Left hindlimb (tissue), 1 donor: ENCODE results near the gene NDUFS7.
A peak's percentile ranks its signal among the peaks of the same experiment; 100 is the strongest.

Experiments used
- DNase-seq: peaks from one replicate; pipeline ENCODE4 v3.0.0-alpha.2; 2018

Gene NDUFS7

DNA sequence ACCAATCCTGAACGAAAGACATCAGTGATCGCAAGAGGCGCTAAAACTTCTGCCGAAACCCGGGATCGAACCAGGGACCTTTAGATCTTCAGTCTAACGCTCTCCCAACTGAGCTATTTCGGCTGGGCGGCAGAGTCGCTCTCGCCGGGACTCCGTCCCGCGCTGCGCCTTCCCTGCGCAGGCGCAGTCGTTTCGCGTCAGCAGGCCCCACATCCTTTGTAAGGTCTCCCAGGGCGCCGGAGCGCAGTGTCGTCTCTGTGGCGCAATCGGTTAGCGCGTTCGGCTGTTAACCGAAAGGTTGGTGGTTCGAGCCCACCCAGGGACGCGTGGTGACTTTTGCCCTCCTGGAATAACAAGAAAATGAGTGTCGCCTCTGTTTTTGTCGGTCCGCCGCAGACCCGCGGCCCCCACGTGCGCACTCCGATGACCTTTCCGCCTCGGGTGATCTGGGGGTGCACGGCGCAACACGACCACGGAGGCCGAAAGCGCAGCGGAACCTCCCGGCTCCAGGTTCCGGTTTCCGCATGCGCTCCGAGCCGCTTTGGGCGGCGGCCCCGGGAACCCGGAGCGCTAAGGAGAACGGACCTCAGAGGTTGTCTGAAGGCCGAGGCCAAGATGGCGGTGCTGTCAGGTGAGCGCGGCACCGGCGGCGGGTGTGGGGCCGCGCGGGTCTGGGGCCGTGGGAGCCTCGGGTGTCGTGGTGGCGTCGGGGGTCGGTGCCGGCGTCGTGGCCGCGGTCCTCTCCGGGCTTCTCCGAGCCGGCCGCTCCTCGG lies at the start of gene NDUFS7:
NDUFS7 (plus strand) TSS at position 596 of the 773 bp plus-strand sequence; CDS start at position 616, 20 bp downstream.
- peak; percentile 93 for DNase-seq

DNA sequence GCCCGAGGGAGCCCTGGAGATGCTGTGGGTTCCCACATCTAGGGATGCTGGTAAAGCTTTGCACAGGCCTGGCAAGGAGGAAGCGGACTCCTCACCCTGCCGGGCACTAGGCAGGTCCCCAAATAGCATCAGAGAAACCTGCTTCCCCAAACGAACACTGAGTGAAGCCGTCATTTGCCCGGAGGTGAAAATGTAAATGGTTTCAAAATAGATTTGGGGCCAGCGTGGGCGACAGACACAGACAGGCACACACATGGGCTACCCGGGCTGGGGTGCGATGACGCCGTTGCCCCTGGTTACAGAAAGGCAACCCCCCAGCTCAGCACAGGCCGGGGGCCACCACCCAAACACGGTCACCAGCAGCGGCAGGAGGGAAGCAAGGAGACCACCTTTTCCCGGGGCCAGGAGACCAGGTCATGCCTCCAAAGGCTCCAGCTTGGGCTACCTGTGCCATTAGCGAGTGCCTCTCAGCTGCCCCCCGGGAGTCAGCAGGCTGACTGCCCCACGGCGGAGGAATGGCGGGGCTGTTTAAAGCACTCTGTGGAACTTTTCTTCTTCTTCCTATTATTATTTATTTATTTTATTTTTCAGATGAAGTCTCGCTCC lies 47.5 kb upstream of the NDUFS7 start:
- DNase-seq, result no peak

DNA sequence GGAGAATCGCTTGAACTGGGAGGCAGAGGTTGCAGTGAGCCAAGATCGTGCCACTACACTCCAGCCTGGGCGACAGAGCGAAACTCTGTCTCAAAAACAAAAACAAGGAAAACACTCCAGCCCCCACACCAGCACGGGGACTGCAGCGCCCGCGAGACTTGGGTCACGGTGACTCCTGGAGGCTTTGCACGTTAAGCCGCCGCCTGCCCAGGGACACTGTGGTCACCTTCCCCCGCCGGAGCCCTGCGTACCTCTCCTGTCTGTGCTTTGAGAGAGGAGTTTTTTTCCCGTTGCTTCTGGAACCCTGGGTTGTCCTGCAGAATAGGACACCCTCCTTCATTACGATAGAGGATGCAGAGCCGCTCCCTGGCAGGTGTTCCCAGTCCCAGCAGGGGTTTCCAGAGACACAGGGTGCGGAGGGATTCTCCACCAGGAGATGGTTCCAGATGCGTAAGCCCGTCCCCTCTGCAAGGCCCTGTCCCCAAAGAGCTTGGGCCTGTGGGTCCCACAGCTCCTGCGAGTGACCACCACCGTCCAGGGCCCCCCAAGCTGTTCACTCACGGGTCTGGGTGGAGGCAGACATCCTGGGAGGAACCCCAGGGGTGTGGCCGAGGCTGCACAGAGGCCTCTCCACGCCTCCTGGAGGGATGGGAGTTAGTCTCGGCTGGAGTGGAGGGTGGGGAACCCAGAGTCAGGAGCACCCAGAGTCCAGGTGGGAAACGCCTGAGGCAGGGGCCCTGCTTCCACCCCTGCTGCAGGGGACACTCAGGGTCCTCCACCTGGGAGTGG lies 42.8 kb upstream of the NDUFS7 start:
- no peak for DNase-seq

DNA sequence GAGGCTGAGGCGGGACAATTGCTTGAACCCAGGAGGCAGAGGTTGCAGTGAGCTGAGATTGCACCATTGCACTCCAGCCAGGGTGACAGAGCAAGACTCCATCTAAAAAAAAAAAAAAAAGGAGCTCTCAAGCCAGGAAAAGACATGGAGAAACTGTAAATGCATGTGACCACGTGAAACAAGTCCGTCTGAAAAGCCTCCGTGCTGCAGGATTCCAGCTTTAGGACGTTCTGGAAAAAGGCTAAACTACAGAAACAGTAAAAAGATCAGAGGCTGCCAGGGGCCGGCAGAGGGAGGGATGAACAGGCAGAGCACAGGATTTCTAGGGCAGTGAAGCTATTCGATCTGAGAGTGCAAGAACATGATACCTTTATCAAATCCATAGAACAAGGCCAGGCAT lies 40.7 kb upstream of the NDUFS7 start:
- no peak for DNase-seq

DNA sequence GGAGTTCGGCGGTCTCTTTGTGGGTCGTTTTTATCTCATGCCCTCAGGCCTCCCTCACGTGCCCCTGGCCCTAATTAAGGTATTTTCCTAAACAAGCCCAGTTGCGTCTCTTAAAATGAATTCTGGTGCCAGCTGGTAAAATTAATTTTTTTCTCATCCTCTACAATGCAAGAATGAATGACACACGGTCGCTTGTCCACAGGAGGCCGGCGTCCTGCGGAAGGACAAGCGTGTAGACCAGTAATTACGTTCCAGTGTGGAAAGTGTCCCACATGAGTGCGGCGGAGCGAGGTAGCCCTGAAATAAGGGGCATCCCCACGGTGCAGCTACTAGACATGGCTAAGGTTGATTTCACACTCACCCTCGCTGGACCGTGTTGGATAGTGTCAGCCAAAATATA lies 34.5 kb upstream of the NDUFS7 start:
- DNase-seq, result no peak

DNA sequence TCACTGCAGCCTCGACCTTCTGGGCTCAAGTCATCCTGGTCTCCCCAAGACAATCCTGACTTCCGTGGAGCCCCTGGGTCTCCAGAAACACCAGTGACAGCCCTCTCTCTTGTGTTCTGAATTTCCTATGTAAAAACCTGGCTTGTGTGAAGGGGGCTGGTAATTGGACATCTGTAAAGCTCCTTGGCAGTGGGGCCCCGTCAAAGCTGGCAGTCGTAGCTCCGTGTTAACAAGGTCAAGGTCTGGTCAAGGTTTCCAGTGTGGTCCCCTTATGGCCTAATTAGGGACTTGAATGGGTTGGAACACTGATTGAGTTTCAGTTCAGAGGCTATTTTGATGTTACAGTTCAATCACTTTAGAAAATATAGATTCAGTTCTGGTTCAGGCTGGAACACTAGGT lies 32.8 kb upstream of the NDUFS7 start:
- no peak for DNase-seq

DNA sequence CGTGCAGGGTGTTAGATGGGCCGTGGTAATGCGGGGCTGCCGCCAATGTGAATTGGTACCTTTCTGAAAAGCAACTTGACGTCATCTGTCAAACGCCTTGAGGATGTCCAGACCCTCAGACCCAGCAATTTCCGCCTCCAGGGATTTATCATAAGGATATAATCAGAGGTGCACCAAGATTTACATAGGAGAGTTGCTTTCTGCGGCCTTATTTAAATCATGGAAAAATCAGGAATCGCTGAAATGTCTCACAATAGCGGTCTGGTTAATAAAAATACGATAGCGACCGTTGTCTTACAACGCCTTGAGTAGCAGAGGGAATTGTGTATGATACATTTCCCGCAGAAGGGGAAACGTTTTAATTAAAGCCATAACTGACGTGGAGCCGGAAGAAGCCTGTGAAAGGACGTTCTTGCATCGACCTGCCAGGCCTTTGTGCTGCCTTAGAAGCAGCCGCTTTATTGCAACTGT lies 32.3 kb upstream of the NDUFS7 start:
- DNase-seq, result no peak

DNA sequence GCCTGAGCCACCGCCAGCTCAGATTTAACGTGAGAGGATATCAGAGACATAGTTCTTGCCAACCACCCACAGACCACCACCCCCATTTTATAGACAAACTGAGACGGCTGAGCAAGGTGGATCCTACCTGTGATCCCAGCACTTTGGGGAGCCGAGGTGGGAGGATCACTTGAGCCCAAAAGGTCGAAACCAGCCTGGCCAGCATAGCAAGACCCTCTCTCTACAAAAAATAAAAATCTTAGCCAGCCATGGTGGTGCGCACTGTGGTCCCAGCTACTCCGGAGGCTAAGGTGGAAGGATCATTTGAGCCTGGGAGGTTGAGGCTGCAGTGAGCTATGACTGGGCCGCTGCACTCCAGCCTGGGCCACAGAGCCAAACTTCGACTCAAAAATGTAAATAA lies 30.6 kb upstream of the NDUFS7 start:
- DNase-seq, result no peak

DNA sequence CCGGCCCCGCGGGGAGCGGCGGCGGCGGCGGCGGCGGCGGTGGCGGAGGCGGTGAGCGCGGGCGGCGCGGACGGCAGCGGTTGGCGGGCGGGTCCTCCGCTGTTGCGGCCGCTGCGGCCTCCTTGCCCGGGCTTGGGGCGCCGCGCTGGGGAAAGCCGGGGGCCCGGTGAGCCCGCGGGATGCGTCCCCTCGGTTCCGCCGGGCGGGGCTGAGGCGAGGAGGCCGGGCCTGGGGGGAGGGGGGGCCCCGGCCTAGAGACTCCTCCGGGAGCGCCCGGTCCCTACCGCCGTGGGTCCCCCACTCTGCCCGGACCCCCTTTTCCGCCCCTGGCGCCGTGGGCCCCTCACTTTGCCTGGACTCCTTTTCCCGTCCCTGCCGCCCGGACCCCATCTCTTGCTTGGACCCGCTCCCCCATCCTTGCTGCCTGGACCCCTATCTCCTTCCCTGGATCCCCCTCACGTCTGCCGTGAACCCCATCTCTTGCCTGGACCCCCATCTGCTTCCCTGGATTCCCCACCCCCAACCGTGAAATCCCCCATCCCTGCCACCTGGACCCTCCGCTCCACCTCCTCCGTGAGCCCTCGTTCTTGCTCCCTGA lies 28.6 kb upstream of the NDUFS7 start:
- DNase-seq, result no peak

DNA sequence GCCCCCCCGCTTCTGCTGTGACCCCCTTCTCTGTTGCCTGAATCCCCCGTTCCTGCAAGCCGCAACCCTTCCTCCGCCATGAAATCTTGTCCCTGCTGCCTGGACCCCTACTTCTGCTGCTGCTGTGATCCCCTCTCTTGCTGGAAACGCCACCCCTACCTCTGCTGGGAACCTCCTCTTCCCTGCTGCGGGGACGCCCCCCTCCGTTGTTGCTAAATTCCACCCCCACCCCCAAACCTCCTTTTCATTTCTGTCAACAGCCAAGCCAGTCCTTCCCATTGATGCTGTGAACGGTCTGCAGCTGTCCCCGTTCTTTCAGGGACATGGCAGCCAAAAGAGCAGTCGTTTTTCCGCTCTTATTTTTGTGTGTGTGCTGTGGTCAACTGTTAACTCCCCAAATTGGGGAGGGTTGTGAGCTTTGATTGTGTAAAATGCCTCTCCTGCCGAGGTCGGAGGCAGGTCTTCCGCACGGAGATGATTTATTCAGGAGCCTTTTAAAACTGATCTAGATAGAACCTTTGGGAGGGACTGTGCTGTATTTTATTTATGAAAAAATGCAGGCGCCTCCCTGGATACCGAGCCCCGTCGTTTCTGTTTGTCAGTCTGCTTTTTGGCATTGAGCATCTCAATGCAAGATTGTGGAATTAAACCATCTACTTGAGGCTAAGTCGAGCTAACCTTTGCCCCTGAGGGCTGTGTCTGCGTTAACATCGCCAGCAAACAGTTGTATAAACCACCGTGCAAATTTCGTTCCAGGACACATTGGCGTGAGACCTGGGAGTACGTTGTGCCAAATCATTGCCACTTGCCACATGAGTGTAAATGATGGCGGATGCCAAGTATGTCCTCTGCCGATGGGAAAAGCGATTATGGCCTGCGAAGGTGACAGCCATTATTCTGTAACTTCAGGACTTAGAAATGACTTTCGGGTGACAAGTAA lies 27.9 kb upstream of the NDUFS7 start:
- DNase-seq, result peak; percentile 76

DNA sequence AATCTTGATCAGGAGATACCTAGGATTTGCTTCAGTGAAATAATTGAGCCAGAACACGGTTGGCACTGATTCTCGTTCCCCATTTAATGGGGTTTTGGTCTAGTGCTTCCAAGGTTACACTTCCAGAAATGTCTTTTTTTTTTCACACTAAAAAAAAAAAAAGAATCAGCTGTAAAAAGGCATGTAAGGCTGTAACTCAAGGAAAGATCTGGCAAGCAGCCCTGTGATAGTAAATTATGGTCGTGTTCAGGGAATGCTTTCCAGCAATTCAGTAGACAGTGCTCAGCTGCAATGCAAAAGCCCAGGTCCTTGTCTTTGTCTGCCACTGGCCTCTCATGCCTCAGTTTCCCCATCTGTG lies 27.2 kb upstream of the NDUFS7 start:
- no peak for DNase-seq

DNA sequence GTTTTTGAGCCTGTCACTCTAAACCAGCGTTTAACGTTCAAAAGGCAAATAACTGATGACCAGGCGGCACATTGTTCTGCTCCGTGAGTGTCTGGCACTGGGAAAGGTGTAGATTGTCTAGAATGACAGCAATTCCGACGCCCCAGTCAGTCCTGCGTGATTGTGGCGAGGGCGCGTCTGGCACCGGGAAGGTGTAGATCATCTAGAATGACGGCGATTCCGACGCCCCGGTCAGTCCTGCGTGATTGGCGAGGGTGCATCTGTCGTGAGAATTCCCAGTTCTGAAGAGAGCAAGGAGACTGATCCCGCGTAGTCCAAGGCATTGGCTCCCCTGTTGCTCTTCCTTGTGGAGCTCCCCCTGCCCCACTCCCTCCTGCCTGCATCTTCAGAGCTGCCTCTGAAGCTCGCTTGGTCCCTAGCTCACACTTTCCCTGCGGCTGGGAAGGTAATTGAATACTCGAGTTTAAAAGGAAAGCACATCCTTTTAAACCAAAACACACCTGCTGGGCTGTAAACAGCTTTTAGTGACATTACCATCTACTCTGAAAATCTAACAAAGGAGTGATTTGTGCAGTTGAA lies 26.1 kb upstream of the NDUFS7 start:
- no peak for DNase-seq

DNA sequence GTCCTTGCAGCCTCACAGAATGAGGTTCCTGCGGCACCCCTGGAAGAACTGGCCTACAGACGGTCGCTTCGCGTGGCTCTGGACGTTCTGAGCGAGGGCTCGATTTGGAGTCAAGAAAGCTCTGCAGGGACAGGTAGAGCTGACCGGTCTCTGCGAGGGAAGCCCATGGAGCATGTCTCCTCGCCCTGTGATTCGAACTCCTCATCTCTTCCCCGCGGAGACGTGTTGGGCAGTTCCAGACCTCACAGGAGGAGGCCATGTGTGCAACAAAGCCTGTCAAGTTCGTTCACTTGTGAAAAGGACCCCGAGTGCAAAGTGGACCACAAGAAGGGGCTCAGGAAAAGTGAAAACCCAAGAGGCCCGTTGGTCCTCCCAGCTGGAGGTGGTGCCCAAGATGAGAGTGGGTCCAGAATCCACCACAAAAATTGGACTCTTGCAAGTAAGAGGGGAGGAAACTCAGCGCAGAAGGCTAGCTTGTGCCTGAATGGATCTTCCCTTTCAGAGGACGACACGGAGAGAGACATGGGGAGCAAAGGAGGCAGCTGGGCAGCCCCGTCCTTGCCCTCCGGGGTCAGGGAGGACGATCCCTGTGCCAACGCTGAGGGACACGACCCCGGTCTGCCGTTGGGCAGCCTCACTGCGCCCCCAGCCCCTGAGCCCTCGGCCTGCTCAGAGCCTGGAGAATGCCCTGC lies 23.4 kb upstream of the NDUFS7 start:
- no peak for DNase-seq

DNA sequence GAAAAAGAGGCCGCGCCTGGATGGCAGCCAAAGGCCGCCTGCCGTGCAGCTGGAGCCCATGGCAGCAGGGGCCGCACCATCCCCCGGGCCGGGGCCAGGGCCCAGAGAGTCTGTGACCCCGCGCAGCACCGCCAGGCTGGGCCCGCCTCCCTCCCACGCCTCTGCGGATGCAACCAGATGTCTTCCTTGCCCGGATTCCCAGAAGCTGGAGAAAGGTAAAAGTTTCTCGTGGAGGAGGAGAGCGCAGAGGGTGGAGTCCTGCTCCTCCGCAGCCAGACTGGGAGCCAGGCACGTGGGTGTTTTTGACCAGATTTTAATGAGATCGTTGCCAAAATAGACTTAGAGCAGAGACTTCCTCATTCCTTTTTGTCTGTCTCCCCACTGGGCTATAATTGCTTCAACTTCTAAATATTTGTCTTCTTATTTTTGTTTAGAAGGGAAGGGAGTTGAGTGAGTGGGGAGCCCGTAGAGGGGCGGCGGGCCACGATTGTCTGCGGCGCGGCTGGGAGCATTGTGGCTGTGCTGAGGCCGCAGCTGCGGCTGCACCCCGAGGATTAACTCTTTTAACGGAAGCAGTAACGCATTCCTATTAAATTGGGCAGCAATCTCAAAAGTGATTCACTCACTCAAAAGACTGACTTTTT lies 22.8 kb upstream of the NDUFS7 start:
- DNase-seq, result peak; percentile 84

DNA sequence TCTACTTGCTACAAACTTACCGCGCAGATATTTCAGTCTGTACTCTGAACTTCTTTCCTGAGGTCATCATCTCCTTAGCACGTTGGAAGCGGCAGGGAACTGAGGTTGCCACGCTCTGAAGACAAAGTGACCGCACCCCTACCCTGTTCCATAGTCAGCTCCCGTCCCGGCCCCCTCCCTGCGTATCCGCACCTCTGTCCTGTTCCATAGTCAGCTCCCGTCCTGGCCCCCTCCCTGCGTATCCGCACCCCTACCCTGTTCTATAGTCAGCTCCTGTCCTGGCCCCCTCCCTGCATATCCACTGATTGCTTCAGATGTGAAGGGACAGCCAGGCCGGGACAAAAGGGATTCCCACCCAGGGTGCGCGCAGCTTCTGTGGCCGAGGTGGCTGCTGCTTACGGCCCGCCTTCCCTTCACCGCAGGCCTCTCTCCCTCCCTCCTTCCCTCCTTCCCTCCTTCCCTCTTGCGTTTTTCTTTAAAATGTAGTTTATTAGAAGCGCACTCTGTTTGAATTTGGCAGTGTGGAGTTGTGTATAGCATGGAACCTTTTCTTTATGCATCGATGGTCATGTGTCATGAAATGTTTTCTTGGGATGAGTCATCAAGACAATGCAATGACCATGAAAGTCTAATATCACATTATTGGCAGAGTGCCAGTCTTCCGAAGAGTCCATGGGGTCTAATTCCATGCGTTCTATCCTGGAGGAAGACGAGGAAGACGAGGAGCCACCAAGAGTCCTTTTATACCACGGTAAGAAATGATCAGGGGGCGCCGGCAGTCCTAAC lies 21.9 kb upstream of the NDUFS7 start:
- no peak for DNase-seq

DNA sequence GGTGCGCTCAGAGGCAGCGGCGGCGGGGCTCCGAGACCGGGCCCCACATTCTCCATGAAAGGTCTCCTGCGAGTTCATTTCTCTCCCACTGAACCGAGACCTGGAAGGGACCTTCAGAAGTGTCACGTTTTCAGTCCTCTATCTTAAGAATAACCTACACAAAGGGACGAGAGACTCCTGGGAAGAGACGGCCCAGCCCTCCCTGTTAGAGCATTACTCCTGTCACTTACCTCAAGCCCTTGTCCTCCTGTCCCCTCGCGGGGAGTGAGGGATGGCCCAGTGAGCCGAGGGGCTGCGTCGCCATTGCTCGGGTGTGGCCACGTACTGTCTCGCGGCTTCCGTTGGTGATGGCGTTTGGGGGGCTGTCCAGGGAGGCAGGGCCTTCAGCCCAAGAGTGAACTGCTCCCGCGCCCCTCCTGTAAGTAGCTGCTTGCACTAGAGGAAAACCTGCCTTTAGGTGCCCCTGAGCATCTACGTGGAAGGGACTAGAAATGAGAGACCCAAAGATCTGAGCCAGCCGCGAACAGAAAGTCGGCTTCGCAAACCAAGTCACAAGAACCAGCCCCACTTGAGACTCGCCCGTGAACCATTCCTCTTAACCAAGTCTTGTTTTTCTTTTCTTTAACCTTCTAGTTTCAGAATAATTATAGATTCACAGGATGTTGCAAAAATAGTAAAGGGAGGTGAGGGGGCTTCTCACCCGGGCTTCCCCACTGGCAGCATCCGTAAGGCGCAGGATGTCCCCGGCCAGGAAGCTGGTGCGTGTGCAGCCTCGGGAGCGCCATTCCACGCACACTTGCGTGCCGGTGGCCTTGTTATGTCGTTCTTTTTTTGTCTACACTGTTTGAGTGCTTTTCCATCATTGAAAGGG lies 21.1 kb upstream of the NDUFS7 start:
- no peak for DNase-seq

DNA sequence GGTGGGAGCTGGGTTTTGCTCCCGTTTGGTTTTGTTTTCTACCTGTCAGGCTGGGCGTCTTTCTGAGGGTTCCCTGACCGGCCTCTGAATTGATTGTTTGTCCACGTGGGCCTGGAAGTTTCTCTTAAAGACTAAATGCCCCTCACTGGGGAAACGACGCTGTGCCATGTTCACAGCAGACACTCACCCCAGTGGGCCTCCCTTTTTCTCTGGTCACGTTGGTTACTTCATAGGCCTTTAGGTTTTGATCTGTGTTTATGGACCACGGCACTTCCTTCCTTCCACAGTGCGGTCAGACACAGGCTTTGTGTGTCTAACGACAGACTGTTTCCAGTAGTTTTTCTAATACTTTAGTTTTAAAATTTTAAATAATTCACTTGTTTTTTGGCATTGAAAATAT lies 20.1 kb upstream of the NDUFS7 start:
- DNase-seq, result no peak

DNA sequence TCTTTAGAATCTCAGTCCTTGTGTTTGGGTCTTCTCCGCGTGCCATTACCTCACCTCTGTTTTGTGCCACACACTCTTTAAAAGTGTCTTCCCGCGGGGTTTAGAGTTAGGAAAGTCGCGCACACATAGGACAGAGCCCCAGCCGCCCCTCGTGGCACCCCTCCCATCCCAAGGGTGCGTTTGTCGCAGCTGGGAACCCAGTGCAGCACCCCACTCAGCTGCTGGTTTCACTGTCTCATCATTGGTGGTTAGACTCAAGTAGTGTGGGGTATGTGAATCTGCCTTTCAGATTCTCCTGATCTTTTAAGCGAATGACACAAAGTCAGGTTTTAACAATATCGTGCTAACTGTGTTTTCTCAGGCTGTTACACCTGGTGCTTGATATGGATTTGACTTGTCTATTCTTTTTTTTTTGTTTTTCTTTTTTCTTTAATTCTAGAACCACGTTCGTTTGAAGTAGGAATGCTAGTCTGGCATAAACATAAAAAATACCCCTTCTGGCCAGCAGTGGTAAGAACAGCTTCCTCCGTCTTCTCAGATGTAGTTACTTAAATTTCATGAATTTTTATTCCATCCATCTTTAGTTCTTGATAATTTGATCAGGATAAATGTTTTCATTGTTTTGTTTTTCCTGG lies 19.5 kb upstream of the NDUFS7 start:
- DNase-seq, result no peak
